A673 (cell line): Measurements from ENCODE around the gene ZBTB2.

Source experiments
- CTCF ChIP-seq: fragments of 300-800, 200-600 bp; sonication (generic); conservative IDR thresholded peaks from 2 replicates; pipeline ENCODE4 v1.5.1; 2017; ENCODE audit warnings: low read depth, mild to moderate bottlenecking, antibody characterized with exemption, low read length, moderate library complexity, mixed read lengths
- EZH2 ChIP-seq: fragments of 200-600 bp; sonication (generic); IDR thresholded peaks from 2 replicates; pipeline ENCODE4 v1.6.1; 2017; ENCODE audit warnings: borderline replicate concordance, low read depth, mild to moderate bottlenecking, mixed read lengths, antibody characterized with exemption, low read length; ENCODE audit not compliant: poor library complexity, severe bottlenecking

GRCh38 chr6:151403919-151404308, 12.6 kb upstream of the ZBTB2 start:
- TF ChIP-seq CTCF (no peak), EZH2 (no peak)
